Gastrocnemius medialis (tissue), 4 donors: ENCODE data around the gene APEX2.

ENCODE experiments used
- POLR2A ChIP-seq, 2 donors: fragments of 450-650 bp; IDR thresholded peaks; one replicate each; pipeline ENCODE4 v1.6.1; 2017; ENCODE audit warnings: antibody characterized with exemption in 2 of 2, mild to moderate bottlenecking in 2 of 2, moderate library complexity in 2 of 2
- TF ChIP-seq, protein P1 (sequence below), 5 experiments: fragments of 450-650 bp in 3 of 5; fragments of 200-600 bp in 2 of 5; sonication (generic) in 2 of 5; IDR thresholded peaks in 4 of 5; conservative IDR thresholded peaks in 1 of 5; 1 replicate in 4 of 5; 2 replicates in 1 of 5; pipeline ENCODE4 v1.5.1; 2016 to 2019; ENCODE audit warnings: antibody characterized with exemption in 5 of 5, mild to moderate bottlenecking in 3 of 5, moderate library complexity in 3 of 5

DNA sequence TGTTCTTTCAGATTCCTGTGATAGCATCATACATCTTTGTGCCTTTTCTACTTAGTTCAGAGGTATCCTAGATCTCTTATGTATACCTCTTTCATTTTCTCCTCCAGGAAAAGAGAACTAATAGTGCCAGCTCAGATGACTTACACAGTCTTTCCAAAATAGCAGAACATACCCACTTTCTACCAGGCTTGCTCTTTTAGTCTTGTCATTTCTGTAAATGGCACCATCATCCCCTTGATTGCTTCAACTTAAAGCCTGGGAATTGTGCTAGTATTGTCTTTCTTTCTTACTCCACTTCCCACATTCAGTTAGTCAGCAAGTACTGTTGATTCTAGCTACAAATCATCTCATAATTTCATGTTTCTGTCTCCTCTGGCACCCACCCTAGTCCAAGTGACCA is 5.1 kb downstream of the APEX2 start:
- TF ChIP-seq, protein P1, sequence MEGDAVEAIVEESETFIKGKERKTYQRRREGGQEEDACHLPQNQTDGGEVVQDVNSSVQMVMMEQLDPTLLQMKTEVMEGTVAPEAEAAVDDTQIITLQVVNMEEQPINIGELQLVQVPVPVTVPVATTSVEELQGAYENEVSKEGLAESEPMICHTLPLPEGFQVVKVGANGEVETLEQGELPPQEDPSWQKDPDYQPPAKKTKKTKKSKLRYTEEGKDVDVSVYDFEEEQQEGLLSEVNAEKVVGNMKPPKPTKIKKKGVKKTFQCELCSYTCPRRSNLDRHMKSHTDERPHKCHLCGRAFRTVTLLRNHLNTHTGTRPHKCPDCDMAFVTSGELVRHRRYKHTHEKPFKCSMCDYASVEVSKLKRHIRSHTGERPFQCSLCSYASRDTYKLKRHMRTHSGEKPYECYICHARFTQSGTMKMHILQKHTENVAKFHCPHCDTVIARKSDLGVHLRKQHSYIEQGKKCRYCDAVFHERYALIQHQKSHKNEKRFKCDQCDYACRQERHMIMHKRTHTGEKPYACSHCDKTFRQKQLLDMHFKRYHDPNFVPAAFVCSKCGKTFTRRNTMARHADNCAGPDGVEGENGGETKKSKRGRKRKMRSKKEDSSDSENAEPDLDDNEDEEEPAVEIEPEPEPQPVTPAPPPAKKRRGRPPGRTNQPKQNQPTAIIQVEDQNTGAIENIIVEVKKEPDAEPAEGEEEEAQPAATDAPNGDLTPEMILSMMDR (IDR thresholded peaks at IDR 0.05 in 4 of 5, conservative IDR thresholded peaks at IDR 0.05 in 1 of 5), result no peak
- TF ChIP-seq POLR2A (IDR thresholded peaks at IDR 0.05), result no peak
